Retina (tissue), 1 donor: Measurements from ENCODE around the gene REEP1.

Experiments used
- DNase-seq: peaks from one replicate; pipeline ENCODE4 v3.0.0-alpha.2; 2016

Gene REEP1

DNA sequence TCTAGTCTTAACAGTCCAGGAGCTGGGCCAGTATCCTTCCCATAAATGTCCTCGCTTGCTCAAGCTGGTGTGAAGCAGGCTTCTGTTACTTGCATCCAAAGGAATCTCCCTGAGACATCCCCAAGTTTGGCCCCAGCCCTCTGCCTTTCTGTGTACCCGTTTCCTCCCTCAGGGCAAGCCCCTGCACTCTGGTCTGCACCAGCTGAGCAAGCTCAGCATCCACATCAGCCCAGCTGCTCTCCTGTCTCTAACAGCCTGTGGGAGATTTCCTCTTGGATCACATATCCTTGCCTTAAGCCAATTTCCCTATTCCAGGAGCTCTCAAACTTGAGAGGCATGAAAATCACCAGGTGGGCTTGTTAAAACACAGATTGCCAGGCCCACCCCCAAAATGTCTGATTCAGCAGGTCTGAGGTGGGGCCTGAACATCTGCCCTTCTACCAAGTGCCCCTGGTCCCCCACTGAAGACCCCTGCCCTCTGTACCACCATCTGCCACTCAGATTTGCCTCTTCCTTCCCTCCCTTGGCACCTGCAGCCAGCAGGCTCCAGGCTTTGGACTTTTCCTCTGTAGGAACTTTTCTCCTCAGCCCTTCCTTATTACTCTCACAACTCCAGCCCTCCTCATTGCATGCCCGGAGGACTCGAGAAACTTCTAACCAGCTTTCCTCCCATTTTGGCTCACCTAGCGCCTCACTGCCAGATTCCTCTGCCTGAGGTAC is 32.1 kb downstream of the REEP1 start:
- no peak for DNase-seq

DNA sequence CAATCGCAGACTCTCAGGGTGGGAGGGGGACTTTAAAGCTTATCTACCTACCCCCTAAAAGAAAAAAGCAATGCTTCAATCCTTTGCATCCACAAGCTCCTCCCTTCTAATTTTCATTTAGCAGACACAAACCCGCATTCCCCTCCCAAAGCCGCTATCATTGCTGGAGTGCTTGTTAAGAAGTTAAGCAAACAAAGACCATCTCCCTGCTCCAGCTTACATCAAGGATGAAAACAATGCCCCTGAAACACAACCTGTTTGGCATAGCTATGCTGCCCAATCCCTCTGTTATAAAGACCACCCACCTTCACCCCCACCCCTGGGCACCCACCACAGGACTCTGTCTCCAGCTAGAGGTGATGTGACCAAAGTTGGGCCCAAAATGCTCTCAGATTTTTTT is 33.0 kb downstream of the REEP1 start:
- no peak for DNase-seq

DNA sequence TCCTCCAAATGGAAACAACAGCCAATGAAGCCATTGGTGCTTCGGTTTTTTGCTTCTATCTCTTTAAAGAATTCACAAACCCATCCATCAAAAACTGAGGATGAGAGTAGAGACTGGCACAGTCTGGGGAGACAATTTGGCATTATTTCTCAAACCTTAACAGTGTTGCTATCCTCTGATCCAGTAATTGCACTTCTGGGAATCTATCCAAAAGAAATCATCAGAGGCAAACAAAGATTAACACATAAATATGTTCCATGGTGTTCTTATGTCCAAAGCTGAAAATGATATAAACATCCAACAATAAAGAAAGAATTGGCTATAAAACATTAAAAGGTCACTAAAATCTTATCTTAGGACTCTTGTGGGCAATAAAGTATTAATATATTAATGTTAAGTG is 35.1 kb downstream of the REEP1 start:
- DNase-seq: no peak

DNA sequence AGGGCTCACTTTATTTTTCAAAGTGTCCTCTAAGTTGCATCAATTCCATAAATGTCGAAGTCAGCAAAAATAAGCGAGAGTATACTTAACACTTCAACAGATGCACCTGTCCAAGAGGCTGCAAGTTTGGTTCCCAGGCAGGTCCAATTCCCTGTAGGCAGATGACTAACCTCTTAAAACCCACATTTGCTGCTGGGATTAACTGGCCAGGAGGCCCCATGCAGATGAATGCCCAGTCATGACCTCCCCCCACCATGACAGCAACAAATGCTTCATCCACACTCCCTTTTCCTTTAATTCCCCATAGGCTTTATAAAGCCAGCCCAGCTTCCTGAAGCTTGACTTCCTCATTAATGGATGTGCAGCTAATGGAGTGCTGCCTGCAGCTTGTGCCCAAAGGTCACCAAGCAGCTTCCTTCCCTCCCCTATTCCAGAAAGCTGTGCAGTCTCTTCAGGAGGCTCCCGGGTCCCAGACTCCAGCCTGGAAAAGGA is 35.7 kb downstream of the REEP1 start:
- DNase-seq: peak; percentile 66

DNA sequence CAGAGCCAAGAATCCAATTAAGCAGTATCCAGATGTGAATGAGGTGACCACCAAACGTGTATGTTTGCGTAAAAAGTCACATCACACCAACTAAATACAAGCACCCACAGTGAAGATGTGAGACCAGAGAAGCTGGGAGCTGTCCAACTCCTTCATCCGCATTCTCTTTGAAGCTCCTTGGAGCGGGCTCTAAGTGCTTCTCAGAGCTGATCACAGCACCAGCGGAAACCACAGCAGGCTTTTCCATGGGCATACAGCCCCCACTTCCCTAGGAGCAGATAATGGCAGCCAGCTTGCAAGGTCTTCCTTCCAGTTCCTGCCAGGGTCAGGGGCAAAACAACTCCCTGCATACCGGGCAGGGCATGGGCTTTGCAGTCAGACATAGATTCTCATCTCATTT is 36.4 kb downstream of the REEP1 start:
- DNase-seq: no peak

DNA sequence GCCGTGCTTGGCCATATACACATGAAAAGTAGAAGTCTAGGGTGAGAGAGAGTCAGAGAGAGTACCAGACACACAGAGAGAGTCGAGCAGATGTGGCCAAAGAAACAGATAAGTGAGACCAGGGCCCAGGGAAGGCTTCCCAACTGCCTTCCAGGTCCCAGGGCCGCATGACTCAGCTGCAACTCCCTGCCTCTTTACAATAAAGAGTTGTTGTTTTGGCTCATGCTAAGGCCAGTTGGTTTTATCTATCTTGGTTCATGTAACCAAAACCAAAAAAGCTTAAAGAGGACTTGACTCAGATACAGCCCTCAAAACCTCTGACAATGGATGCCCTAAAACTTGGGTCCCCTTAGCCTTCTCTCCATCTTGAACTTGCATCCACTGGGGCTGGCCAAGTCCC is 36.9 kb downstream of the REEP1 start:
- DNase-seq: no peak

DNA sequence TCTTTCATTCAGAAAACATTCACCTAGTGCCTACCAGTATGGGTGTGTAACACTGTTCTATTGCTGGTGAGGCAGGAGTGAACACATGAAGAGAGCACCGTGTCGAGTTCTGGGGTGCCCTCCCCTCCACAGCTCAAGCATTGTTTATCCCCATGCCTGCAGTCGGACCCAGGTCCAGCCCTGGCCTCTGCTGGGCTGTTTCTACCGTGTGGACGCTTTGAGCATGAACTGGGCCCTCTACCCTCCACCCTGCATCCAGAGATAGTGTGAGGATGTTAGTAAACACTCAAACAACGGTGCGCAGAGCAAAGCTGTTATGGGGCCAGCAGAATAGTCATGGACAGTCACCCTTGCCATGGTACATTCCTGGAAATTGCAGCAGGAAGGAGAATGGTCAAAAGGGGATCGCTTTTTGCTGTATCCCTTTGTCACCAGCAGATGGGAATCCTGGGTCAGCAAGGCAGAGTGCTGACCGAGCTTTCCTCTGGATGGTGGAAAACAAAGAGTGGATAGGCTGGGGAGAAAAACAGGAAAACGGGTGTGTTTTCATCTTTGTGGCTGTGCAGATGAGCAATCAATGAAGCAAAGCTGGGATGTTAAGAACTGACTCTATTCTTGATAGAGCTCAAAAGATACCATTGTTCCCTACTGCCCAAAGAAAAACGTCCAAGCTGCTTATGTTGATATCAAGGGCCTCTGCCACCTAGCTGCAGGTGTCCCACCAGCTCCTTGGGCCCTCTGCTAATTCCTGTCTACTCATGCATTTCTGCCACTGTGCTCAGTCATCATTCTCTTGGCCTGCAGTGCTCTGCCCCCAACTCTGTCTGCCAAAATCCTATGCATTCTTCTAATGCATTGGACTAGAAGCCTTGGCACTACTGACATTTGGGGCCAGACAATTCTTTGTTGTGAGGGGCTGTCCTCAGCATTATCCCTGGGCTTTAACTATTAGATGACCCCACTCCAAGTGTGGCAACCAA is 38.7 kb downstream of the REEP1 start:
- peak; percentile 50 for DNase-seq

DNA sequence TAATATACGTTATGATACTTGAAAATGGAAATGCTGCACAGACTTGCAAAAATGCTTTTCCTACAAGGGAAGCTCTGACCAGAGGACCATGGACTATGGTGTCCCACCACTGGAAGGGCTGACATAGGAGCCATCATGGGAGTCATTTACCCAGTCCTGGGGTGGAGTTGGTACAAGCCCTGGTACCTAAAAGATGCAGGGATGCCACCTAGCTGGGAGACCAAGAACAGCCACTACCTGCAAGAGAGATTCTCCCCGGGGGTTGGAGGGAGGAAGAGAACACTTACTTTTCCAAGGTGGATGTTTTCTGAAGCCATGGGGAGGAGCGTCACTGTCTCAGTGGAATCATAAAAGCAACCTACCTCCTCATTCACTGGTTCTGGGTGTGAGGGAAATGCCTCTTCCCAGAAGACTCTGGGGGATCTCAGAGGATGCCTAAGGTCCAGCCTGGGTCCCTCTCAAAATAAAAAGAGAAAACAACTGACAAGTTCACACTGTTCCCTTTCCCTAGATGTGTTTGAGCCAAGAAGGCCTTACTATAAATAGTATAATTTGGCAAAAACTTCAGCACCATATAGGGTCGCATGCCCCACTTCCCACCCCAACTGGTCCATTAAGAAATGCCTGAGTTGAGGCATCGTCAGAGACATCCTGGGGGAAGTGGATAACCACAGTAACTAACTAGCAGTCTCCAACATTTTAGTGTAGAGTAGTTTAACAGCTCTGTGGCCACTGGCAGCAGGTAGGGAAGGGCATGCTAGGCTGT is 39.9 kb downstream of the REEP1 start:
- DNase-seq: no peak

DNA sequence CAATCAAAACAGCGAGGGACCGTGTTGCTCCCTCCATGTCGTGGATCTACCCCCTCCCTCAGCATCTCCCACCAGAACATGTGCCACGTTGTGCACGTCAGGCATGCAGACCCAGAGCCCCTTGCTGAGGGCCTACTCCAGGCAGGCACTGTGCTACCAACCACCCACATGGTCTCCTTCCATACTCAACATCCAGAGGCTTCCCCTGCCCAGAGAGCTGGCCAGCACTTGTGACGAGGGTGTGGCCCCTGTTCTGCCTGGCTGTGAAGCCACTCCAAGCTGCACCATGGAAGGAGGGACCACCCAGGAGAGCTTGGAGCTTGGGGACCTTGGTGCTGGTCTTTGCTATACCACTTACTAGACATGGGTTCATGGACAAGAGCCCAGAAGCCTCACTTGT is 40.5 kb downstream of the REEP1 start:
- no peak for DNase-seq

DNA sequence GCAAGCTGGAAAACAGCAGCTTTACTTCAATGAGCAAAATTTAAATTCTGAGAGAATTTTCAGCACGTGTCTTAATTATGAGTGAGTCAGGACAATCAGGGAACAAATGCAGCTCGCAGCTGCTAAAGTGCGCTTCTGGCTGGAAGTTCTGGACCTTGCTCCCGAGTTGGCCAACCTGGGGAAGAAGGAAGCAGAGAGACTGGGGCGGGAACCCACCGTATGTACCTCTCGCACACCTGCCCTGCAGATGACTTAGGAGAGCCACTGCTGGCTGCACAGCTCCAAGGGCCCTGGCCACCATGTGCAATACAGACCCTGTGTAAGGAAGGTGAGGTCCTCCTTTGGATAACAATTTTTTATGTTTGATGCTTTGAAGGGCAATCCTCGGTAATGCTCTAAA is 42.4 kb downstream of the REEP1 start:
- no peak for DNase-seq

DNA sequence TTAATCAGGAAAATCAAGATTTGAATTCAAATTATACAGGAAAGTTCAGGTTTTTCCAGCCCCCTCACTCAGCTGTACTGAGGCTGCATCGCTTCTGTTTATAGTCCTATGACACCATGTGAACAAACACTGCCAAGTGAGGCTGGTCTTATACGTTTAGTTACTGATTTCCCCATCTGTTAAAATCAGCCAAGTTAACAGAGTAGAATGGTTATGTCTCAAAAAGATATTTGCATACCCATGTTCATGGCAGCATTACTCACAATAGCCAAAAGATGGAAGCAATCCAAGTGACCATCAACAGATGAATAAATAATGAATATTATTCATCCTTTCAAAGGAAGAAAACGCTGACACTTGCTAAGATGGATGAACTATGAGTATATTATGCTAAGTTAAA is 43.8 kb downstream of the REEP1 start:
- no peak for DNase-seq

DNA sequence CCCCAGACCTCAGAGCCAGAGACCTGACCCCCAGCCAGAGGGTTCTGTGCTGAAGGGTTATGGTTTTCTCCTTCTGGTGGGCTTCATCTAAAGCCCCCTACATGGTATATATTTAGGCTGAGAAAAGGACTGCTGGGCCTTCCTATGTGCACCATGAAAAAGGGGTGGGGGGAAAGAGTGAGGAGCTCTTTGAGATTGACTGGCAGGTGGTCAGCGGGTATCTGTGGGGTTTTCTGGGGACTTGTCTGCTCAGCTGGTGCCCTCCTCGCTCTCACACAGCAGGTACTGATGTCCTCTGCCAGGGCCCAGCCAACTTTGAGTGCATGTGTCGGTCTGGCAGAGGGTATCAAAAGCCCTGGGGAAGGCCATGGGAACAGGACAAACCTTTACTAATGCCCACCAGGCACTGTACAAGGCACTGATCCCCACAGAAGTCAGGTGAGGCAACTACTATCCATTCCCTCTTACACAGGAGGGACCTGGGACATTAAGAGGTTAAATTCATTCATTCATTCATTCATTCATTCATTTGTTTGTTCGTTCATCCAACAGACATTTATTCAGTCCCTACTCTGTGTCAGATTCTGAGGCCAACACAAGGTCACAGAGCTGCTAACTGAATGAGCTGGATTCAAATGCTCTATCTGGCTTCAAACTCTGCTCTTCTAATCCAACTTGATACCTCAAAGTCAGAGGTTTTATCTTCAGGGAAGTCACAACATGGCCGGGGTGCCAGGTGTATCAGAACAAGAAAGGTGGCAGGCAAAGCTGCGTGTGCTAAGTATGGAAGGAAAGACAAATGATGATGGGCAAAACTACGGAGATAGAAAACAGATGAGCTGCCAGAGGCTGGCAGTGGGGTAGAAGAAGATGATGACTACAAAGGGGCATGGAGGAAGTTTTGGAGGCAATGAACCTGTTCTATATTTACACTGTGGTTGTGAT is 44.6 kb downstream of the REEP1 start:
- DNase-seq: no peak

DNA sequence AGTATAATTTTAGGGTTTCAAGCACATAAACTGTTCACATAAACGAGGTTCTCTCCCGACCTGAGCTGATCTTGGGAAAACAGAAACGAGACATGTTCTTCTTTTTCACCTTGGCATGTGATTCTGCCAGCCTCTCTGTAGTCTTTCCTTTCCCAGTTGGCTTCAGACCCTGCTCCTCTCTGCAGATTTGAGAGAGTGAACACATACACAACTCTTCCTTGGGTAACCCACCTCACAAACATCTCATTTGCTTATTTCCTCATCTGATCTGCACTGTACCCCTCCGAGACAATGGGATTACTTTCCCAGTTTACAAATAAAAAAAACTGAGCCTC is 46.1 kb downstream of the REEP1 start:
- DNase-seq: no peak

DNA sequence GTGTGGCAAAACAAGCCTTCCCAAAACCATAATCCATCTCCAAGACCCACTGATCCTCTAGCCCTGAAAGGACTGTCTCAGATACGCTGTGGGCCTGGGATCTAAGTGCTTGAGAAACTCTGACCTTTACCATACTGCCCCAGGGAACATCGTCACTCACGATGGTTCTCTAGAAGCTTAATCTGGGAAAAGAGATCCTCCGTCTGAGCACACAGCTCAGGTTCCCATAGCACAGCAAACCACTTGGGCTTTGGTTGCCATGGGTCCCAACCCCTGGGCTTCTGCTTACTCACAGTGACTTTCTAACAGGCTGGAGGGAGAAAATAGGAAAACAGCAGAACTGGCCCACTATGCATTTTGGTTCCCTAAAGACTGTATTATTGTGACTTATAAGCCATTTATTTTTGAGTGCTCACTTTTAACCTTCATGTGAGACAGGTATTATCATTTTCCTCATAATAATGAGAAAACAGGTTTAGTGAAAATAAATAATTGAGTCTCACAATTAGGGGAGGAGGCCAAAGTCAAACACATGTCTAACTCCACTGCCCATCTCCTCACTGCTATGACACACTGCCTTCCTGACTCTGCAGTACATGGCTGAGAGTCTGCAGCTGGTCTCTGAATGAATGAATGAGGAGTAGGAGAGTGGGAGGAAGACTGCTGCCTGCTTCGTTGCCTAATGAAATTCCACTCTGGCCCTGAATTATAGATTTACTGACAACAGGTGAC is 46.7 kb downstream of the REEP1 start:
- no peak for DNase-seq

DNA sequence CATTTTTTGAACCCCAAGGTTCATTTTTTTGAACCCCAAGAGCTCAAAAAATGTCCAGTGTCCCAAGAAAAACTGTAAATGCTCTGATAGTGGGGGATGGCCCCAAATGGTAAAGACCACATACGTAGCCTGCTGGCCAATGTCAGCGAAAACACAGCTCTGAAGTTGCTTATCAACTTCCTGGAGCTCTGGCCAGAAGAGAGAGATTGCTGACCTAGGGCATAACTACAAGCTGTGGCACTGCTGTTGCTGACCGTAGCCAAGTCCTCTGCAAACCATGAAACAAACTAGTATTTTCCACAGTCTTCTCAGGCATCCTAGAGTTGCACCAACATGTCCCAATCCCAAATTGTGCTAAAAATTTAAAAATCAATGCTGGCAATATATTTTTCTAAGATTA is 50.9 kb downstream of the REEP1 start:
- DNase-seq: no peak

DNA sequence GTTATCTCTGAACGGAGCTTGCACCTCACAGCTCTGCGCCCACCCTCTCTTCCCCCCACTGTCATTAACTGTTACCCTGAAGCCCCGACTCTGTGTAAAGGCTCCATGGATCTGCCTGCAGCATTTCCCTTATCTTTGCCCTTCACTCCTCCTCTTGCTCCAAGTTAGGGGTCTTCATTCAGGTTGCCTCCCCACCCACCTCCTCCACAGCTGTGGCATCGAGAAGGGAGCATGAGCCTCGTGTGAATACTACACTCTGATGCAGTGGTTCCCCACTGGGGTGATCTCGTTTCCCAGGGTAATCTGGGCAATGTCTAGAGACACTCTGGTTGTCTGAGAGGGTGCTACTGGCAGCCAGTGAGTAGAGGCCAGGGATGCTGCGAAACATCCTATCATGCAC is 51.4 kb downstream of the REEP1 start:
- no peak for DNase-seq

DNA sequence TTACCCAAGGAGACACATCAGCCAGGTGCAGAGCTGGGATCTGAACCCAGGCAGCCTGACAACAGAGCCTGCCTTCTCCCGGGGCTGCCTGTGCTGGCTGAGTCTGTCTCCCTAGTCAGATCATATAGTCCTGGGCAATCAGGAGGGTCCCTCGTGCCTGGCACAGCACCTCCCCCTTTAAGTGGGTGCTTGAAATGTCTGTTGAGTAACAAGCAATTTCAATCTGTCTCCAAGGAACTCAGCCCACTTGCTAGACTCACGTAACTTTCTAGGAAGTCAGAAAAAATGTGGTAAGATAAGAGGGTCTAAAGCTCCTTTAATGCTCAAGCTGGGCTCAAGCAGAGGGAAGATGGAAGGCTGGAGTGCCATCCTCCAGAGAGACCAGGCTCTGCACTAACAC is 51.9 kb downstream of the REEP1 start:
- DNase-seq: no peak

DNA sequence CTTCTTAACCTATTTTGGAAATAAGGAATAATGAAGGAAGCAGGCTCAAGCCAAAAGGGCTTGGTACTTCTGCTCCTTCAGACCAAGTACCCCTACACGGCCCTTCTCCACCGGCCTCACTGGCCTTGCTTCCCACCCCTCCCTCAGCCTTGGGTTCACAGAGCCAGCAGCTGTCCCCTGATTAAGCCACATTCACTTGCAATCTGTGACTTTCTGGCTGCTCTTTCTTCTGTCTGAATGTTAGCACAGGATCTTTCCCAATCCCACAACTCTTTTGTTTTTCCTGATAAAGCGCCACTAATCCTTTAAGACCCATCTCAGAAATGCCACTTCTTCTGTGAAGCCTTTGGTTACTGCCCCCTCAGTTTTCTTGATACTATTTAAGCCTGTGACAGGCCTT is 52.4 kb downstream of the REEP1 start:
- DNase-seq: no peak

DNA sequence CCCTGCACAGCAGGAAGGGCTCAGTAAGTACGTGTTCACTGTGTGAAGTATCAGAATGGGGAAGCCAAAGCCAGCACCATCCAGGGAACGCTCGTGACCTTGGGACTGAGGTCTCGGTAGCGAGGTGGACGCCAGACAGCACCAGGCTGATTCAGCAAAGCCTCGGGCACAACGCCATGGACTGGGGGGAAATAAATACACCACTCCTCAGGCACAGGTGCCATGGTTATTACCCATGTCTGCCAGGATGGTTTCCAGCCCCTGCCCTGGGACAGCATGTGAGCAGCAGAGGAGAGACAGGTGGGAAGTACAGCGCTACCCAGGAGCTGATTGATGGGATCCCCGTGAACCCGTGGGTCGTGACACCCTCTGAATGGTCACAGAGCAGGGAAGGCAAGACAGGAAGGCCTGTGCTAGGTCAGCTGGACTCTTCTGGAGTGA is 53.0 kb downstream of the REEP1 start:
- DNase-seq: no peak

DNA sequence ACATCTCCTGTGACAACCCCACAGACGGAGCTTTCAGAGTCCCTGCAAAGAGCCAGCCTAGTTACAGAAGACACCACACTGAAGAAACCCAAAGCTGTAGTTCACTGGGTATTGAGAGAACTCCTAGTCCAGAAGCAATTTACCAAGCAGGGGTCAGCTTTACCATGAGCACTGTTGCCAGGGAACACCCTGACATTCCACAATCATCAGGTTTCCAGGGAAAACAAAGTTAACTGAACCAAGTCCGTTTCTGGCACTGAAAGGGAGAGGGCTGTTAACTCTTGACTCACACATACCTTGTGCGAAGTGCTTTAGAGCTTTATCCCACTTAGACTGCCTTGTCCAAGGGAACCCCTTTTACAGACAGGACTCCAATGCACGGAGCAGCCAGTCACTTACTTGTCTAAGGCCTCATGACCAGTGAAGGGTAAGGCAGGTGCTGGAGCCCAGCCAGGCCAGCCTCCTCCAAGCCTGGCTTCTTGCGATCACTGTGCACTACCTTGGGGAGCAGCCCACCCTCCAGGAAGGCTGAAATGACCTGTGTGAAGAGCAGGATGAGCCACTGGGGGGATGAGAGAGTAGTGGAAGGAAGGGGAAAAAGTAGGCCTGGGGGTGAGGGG is 53.9 kb downstream of the REEP1 start:
- no peak for DNase-seq
